B cell (primary cell): Measurements from ENCODE around the gene MTSS2.

Experiments used
- CTCF ChIP-seq: fragments of 200-600 bp; IDR thresholded peaks from one replicate; pipeline ENCODE4 v1.8.0; 2022; ENCODE audit warnings: antibody characterized with exemption, mild to moderate bottlenecking
- EZH2 ChIP-seq: IDR thresholded peaks from 2 replicates; pipeline ENCODE4 v1.6.1; 2012; ENCODE audit warnings: borderline replicate concordance, low read depth, mild to moderate bottlenecking, moderate library complexity, low read length; ENCODE audit not compliant: insufficient read depth, poor library complexity, severe bottlenecking

- no peak for TF ChIP-seq CTCF
- no peak for TF ChIP-seq EZH2
These were observed 26.3 kb downstream of the MTSS2 start for GRCh38 chr16:70659546-70659945.
